K562 (cell line): ENCODE data around the gene MYH7B. TPM values are rescaled to one million over a fixed set of nuclear protein-coding genes. Genes with fewer than 3 reads are reported as not detected.

Experiments used
- AFF1 ChIP-seq, 2 experiments: fragments of 450-650 bp; IDR thresholded peaks; 2 replicates each; pipeline ENCODE4 v1.6.1; 2018; ENCODE audit warnings: mild to moderate bottlenecking in 2 of 2, low read depth in 1 of 2; ENCODE audit not compliant: partially characterized antibody in 2 of 2
- MAZ ChIP-seq, 2 experiments: fragments of 450-650 bp in 1 of 2; sonication (generic) in 1 of 2; formaldehyde crosslinking; IDR thresholded peaks in 1 of 2; conservative IDR thresholded peaks in 1 of 2; 2 replicates each; pipeline versions ENCODE4 v1.4.0 to v1.5.0; 2020; ENCODE audit warnings: mild to moderate bottlenecking in 1 of 2, missing genetic modification reagents in 1 of 2
- MTA1 ChIP-seq: fragments of 450-650 bp; IDR thresholded peaks from 2 replicates; pipeline ENCODE4 v1.6.1; 2017; ENCODE audit warnings: borderline replicate concordance
- PHF21A ChIP-seq: fragments of 450-650 bp; IDR thresholded peaks from 2 replicates; pipeline ENCODE4 v1.6.1; 2017; ENCODE audit warnings: low read depth, borderline replicate concordance
- PRDM10 ChIP-seq: fragments of 450-650 bp; IDR thresholded peaks from 2 replicates; pipeline ENCODE4 v1.6.1; 2018; ENCODE audit not compliant: partially characterized antibody
- RAD21 ChIP-seq, 2 experiments: fragments of 250-450 bp in 1 of 2; fragments of 450-650 bp in 1 of 2; sonication (Bioruptor Pico) in 1 of 2; formaldehyde crosslinking in 1 of 2; IDR thresholded peaks in 1 of 2; conservative IDR thresholded peaks in 1 of 2; 2 replicates each; pipeline versions ENCODE4 v1.4.0 to v1.8.0; 2020 to 2022; ENCODE audit warnings: mild to moderate bottlenecking in 2 of 2, moderate library complexity in 1 of 2
- SMC3 ChIP-seq: conservative IDR thresholded peaks from 2 replicates; pipeline ENCODE4 v1.6.1; 2011; ENCODE audit warnings: low read depth, low read length, improper control_type of control experiment; ENCODE audit not compliant: insufficient read depth
- SUPT5H ChIP-seq: fragments of 450-650 bp; IDR thresholded peaks from 2 replicates; pipeline ENCODE4 v1.6.1; 2016
- THRB ChIP-seq: fragments of 450-650 bp; formaldehyde crosslinking; conservative IDR thresholded peaks from 2 replicates; pipeline ENCODE4 v1.4.0; 2022; ENCODE audit warnings: mild to moderate bottlenecking, missing genetic modification characterization
- TRIM28 ChIP-seq: fragments of 450-650 bp; IDR thresholded peaks from 2 replicates; pipeline ENCODE4 v1.6.1; 2017
- UBTF ChIP-seq, 2 experiments: IDR thresholded peaks; 2 replicates each; pipeline ENCODE4 v1.6.1; 2012; ENCODE audit warnings: improper control_type of control experiment in 2 of 2, low read depth in 2 of 2, low read length in 2 of 2, borderline replicate concordance in 1 of 2
- ZFX ChIP-seq: sonication (generic); formaldehyde crosslinking; IDR thresholded peaks from 2 replicates; pipeline ENCODE4 v1.8.0; 2022; ENCODE audit warnings: mild to moderate bottlenecking, missing genetic modification reagents, moderate library complexity
- ZNF12 ChIP-seq: sonication (generic); formaldehyde crosslinking; IDR thresholded peaks from 2 replicates; pipeline ENCODE4 v1.4.0; 2020; ENCODE audit warnings: mild to moderate bottlenecking, missing genetic modification reagents
- ZNF165 ChIP-seq: fragments of 250-450 bp; sonication (Bioruptor Pico); IDR thresholded peaks from 2 replicates; pipeline ENCODE4 v1.4.0; 2020; ENCODE audit warnings: borderline replicate concordance
- polyA plus RNA-seq, 8 experiments: library from polyadenylated mRNA; depleted of rRNA in 4 of 8; stranded (reverse) in 5 of 8; unstranded in 3 of 8; fragments of >200 nt; fragmentation: Nextera tagmentation in 2 of 8; fragmentation: Illumina TruSeq in 1 of 8; extraction: Ambion mirVana in 2 of 8; extraction: Trizol in 1 of 8; gene quantifications; 2 replicates each; pipeline versions ENCODE4 v1.2.1 to v1.2.3, GENCODE V29; 2011 to 2014; ENCODE audit warnings: inconsistent platforms in 1 of 8, missing spikeins in 1 of 8
- total RNA-seq, 7 experiments: library from RNA; depleted of rRNA in 6 of 7; stranded (reverse); fragments of >200 nt in 6 of 7; fragmentation: Illumina TruSeq in 2 of 7; extraction: Trizol in 2 of 7; gene quantifications; 2 replicates each; pipeline versions ENCODE4 v1.2.1 to v1.2.3, GENCODE V29; 2011 to 2021; ENCODE audit warnings: low replicate concordance in 1 of 7

MYH7B gene
- total and polyA plus RNA-seq, 9 of the 15 experiments (the other 6 are each of a cell fraction or from before 2014, with no cell fraction given), result 0.07 to 0.34 (median 0.13) TPM; not detected in 3

GRCh38 chr20:34955231-34956040 lies at the start of gene MYH7B, which contains the start of gene GSS (continued):
- TF ChIP-seq ZFX (CRISPR knock-in tag) (peak; percentile 94), SUPT5H (peak; percentile 96), UBTF (IDR thresholded peaks at IDR 0.05; ENCODE audit: borderline replicate concordance in 1 of 2, low read depth in 2 of 2, low read length in 2 of 2) (peak; percentile 53 to 69; a peak in 1 of 4 replicates), AFF1 (IDR thresholded peaks at IDR 0.05; ENCODE audit: low read depth in 1 of 2, partially characterized antibody in 2 of 2) (peak in 1 of 2 experiments; percentile 49), THRB (CRISPR knock-in tag) (0 out of 2 replicates have a peak, but pooled peaks have one; percentile 14), PHF21A (no peak), RAD21 (CRISPR knock-in tag; conservative IDR thresholded peaks at IDR 0.05 in 1 of 2, IDR thresholded peaks at IDR 0.05 in 1 of 2) (peak; percentile 65 to 75), SMC3 (peak; percentile 50; the same call in 1 of the 2 replicates), ZNF12 (CRISPR knock-in tag) (peak; percentile 85), MAZ (CRISPR knock-in tag; conservative IDR thresholded peaks at IDR 0.05 in 1 of 2, IDR thresholded peaks at IDR 0.05 in 1 of 2) (peak; percentile 54 to 77; a peak in 3 of 4 replicates), MTA1 (no peak), ZNF165 (CRISPR knock-in tag) (peak; percentile 53; the same call in 1 of the 2 replicates), TRIM28 (0 out of 2 replicates have a peak, but pooled peaks have one; percentile 18), PRDM10 (peak; percentile 28)
